DOHH2 (cell line): ENCODE measurements around the gene ACTBL2.
"Not testable (repeated sequence)": the region's sequence is repeated elsewhere in the genome, so short reads cannot be mapped to it uniquely, and the experiment has no call there.

Experiments used
- H3F3A ChIP-seq: fragments of 200-600 bp; sonication (generic), shearing (Covaris generic); 2 replicates; pipeline ENCODE4 v1.6.0; 2016; ENCODE audit warnings: antibody characterized with exemption, mild to moderate bottlenecking; ENCODE audit not compliant: control insufficient read depth, insufficient read depth
- H3K27ac ChIP-seq: fragments of 200-600 bp; sonication (generic); 2 replicates; pipeline ENCODE4 v1.5.1; 2014; ENCODE audit warnings: low read depth, mild to moderate bottlenecking, low read length, moderate library complexity
- H3K27me3 ChIP-seq: fragments of 200-600 bp; sonication (generic); 2 replicates; pipeline ENCODE4 v1.6.1; 2014; ENCODE audit warnings: mild to moderate bottlenecking, low read length, mixed read lengths; ENCODE audit not compliant: control insufficient read depth
- H3K36me3 ChIP-seq: fragments of 200-600 bp; sonication (generic); 2 replicates; pipeline ENCODE4 v1.6.1; 2014; ENCODE audit warnings: mild to moderate bottlenecking, low read length, moderate library complexity, mixed read lengths; ENCODE audit not compliant: control insufficient read depth
- H3K4me1 ChIP-seq: fragments of 200-600 bp; sonication (generic); 2 replicates; pipeline ENCODE4 v1.6.1; 2014; ENCODE audit warnings: mild to moderate bottlenecking, low read length, mixed read lengths; ENCODE audit not compliant: control insufficient read depth
- H3K4me2 ChIP-seq: fragments of 200-600 bp; sonication (generic); 2 replicates; pipeline ENCODE4 v1.6.0; 2014; ENCODE audit warnings: mild to moderate bottlenecking, low read length, moderate library complexity
- H3K4me3 ChIP-seq: fragments of 200-600 bp; sonication (generic); 2 replicates; pipeline ENCODE4 v1.5.1; 2014; ENCODE audit warnings: mild to moderate bottlenecking, low read length, mixed read lengths
- H3K79me2 ChIP-seq: fragments of 200-600 bp; sonication (generic); 2 replicates; pipeline ENCODE4 v1.6.1; 2014; ENCODE audit warnings: mild to moderate bottlenecking, low read length, mixed read lengths; ENCODE audit not compliant: control insufficient read depth
- H3K9me2 ChIP-seq: fragments of 200-600 bp; sonication (generic); replicated peaks from 2 replicates; pipeline ENCODE4 v1.6.1; 2014; ENCODE audit warnings: mild to moderate bottlenecking, low read length, mixed read lengths; ENCODE audit not compliant: control insufficient read depth
- H3K9me3 ChIP-seq: fragments of 200-600 bp; sonication (generic); 2 replicates; pipeline ENCODE4 v1.6.1; 2014; ENCODE audit warnings: antibody characterized with exemption, low read length, mixed read lengths; ENCODE audit not compliant: control insufficient read depth, insufficient read depth
- H4K20me1 ChIP-seq: fragments of 200-600 bp; sonication (generic); 2 replicates; pipeline ENCODE4 v1.6.0; 2014; ENCODE audit warnings: low read depth, mild to moderate bottlenecking, antibody characterized with exemption, low read length, moderate library complexity; ENCODE audit not compliant: control insufficient read depth, insufficient read depth
- EZH2phosphoT487 ChIP-seq: fragments of 200-600 bp; sonication (generic); IDR thresholded peaks from 2 replicates; pipeline ENCODE4 v1.6.1; 2017; ENCODE audit warnings: borderline replicate concordance, mild to moderate bottlenecking, antibody characterized with exemption, low read length, moderate library complexity, mixed read lengths
- TF ChIP-seq, protein P1 (sequence below): fragments of 200-600 bp; sonication (generic); IDR thresholded peaks from one replicate; pipeline ENCODE4 v1.5.1; 2014; ENCODE audit warnings: antibody characterized with exemption, mild to moderate bottlenecking, low read depth, low read length; ENCODE audit not compliant: poor library complexity, severe bottlenecking

The ACTBL2 gene

GRCh38 chr5:57466544-57466943, 16.1 kb downstream of the ACTBL2 start:
- H3K4me1 ChIP-seq = no peaks in the 10 kb centered on the region
- no peaks in the 10 kb centered on the region for H4K20me1 ChIP-seq
- peaks cover 4% of the 10 kb centered on the region for H3K27me3 ChIP-seq
- H3K27ac ChIP-seq = no peak overlapping the region
- no peaks in the 10 kb centered on the region for H3K36me3 ChIP-seq
- H3K4me2 ChIP-seq = no peak overlapping the region
- no peaks in the 10 kb centered on the region for H3K9me3 ChIP-seq
- no peaks in the 10 kb centered on the region for H3K79me2 ChIP-seq
- TF ChIP-seq, protein P1, sequence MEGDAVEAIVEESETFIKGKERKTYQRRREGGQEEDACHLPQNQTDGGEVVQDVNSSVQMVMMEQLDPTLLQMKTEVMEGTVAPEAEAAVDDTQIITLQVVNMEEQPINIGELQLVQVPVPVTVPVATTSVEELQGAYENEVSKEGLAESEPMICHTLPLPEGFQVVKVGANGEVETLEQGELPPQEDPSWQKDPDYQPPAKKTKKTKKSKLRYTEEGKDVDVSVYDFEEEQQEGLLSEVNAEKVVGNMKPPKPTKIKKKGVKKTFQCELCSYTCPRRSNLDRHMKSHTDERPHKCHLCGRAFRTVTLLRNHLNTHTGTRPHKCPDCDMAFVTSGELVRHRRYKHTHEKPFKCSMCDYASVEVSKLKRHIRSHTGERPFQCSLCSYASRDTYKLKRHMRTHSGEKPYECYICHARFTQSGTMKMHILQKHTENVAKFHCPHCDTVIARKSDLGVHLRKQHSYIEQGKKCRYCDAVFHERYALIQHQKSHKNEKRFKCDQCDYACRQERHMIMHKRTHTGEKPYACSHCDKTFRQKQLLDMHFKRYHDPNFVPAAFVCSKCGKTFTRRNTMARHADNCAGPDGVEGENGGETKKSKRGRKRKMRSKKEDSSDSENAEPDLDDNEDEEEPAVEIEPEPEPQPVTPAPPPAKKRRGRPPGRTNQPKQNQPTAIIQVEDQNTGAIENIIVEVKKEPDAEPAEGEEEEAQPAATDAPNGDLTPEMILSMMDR = no peak
- no peak for TF ChIP-seq EZH2phosphoT487
- no peak overlapping the region for H3K4me3 ChIP-seq
- H3F3A ChIP-seq = no peaks in the 10 kb centered on the region
- H3K9me2 ChIP-seq = no peaks in the 10 kb centered on the region

DNA sequence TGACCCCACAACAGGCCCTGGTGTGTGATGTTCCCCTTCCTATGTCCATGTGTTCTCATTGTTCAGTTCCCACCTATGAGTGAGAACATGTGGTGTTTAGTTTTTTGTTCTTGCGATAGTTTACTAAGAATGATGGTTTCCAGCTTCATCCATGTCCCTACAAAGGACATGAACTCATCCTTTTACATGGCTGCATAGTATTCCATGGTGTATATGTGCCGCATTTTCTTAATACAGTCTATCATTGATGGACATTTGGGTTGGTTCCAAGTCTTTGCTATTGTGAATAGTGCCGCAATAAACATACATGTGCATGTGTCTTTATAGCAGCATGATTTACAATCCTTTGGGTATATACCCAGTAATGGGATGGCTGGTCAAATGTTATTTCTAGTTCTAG, 22.6 kb downstream of the ACTBL2 start:
- H4K20me1 ChIP-seq, H3K4me1 ChIP-seq, H3K36me3 ChIP-seq, H3K9me2 ChIP-seq, H3K79me2 ChIP-seq, H3F3A ChIP-seq, H3K27ac ChIP-seq, H3K4me3 ChIP-seq, H3K27me3 ChIP-seq, H3K4me2 ChIP-seq, H3K9me3 ChIP-seq: not testable (repeated sequence)

DNA sequence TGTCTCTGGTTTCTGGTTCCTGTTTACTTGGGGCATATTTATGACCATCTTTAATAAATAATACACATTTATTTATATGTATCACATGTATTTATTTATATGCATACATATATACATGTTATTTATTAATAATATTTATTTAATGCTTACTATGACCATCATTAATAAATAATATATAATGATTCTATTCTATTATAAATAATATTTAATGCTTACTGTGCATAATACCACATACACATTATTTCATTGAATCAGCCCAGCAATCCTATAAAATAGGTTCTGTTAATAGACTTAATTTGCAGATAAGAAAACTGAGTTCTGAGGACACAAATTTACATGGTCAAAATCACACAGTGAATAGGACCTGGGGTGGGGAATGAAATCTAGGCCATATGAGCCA, 24.2 kb downstream of the ACTBL2 start:
- Histone ChIP-seq H3K27me3 (no peaks in the 10 kb centered on the region), H3K4me2 (no peak overlapping the region), H4K20me1 (no peaks in the 10 kb centered on the region), H3F3A (no peaks in the 10 kb centered on the region), H3K4me3 (no peak overlapping the region), H3K9me3 (no peaks in the 10 kb centered on the region), H3K79me2 (no peaks in the 10 kb centered on the region), H3K9me2 (no peaks in the 10 kb centered on the region), H3K27ac (no peak overlapping the region), H3K36me3 (no peaks in the 10 kb centered on the region), H3K4me1 (no peaks in the 10 kb centered on the region)
- TF ChIP-seq, protein P1 = no peak
- no peak for TF ChIP-seq EZH2phosphoT487

DNA sequence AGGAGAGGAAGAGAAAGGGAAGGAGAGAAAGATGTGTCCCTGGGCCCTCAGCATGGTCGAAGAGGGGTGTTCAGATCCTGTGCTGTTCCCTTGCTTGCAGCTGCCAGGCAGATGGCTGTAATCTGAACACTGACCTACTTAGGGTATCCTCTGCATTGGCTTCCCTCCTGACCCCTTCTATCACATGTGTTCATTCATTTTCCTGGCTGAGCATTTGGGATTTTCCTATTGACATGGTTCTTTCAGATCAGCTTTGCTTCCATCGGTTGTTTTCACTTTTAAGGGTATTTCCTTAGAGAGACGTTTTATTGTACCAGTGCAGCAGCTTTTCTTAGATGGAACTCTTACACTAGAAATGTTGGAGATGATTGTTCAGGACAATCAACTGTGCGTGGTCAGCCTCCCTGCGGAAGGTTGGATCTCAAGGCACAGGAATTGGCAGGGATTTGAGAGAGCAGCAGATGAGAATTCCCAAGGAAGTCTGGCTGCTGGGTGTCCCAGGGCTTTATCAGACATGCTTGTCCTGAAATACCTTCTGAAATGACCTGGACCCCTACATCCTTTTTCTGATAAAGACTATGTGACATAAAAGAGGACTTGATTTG, 26.0 kb downstream of the ACTBL2 start:
- H3K4me1 ChIP-seq = no peaks in the 10 kb centered on the region
- no peaks in the 10 kb centered on the region for H3K36me3 ChIP-seq
- TF ChIP-seq, protein P1 = no peak
- TF ChIP-seq EZH2phosphoT487 = no peak
- H4K20me1 ChIP-seq = no peaks in the 10 kb centered on the region
- H3K27ac ChIP-seq = no peak overlapping the region
- no peaks in the 10 kb centered on the region for H3K27me3 ChIP-seq
- no peaks in the 10 kb centered on the region for H3K9me2 ChIP-seq
- no peaks in the 10 kb centered on the region for H3K9me3 ChIP-seq
- no peaks in the 10 kb centered on the region for H3F3A ChIP-seq
- H3K4me3 ChIP-seq = no peak overlapping the region
- H3K79me2 ChIP-seq = no peaks in the 10 kb centered on the region
- no peak overlapping the region for H3K4me2 ChIP-seq
